ENCODE data around the gene DOP1A.

GRCh38 chr6:83183082-83183828, 115.8 kb downstream of the DOP1A start:
- TF ChIP-seq REST (IDR thresholded peaks at IDR 0.05; ENCODE audit: insufficient read depth in 1 of 2, low read depth in 2 of 2, low read length in 2 of 2), result no peak
- TF ChIP-seq POLR2AphosphoS5 (IDR thresholded peaks at IDR 0.05; ENCODE audit: low read depth, low read length), result no peak
- no peak for TF ChIP-seq TAF1 (IDR thresholded peaks at IDR 0.05; ENCODE audit: borderline replicate concordance, insufficient read depth, low read length)
